ENCODE measurements around the gene CD86. TPM values are rescaled to one million over a fixed set of nuclear protein-coding genes. Genes with fewer than 3 reads are reported as not detected.
A peak's percentile ranks its signal among the peaks of the same experiment; 100 is the strongest.

Gene CD86
- total RNA-seq, 1 donor from 2014 or later: not detected

DNA sequence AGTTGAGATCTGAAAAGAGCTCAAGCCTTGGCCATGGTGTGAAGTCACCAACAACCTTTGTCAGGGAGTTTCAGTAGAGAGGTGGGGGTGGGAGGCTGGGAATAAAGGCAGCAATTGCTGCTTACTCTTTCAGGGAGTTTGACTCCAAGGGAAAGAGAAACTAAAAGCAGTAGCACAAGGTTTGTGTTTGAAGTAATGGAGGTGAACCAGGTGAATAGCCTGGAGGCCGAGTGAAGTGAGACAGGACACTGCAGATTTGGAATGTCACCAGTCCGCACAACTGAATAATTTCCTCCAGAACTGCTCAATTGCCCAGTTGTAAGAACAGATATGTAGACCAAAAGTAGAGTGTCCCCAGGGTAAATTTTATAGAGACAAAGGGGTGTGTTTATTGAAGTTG lies 44.1 kb downstream of the CD86 start:
- TF ChIP-seq, protein P1, sequence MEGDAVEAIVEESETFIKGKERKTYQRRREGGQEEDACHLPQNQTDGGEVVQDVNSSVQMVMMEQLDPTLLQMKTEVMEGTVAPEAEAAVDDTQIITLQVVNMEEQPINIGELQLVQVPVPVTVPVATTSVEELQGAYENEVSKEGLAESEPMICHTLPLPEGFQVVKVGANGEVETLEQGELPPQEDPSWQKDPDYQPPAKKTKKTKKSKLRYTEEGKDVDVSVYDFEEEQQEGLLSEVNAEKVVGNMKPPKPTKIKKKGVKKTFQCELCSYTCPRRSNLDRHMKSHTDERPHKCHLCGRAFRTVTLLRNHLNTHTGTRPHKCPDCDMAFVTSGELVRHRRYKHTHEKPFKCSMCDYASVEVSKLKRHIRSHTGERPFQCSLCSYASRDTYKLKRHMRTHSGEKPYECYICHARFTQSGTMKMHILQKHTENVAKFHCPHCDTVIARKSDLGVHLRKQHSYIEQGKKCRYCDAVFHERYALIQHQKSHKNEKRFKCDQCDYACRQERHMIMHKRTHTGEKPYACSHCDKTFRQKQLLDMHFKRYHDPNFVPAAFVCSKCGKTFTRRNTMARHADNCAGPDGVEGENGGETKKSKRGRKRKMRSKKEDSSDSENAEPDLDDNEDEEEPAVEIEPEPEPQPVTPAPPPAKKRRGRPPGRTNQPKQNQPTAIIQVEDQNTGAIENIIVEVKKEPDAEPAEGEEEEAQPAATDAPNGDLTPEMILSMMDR (conservative IDR thresholded peaks at IDR 0.05; ENCODE audit: low read depth, low read length): no peak
- no peak overlapping the region for H3K4me3 ChIP-seq (ENCODE audit: low read depth, low read length)
- no peak for DNase-seq (ENCODE audit: low read depth)

DNA sequence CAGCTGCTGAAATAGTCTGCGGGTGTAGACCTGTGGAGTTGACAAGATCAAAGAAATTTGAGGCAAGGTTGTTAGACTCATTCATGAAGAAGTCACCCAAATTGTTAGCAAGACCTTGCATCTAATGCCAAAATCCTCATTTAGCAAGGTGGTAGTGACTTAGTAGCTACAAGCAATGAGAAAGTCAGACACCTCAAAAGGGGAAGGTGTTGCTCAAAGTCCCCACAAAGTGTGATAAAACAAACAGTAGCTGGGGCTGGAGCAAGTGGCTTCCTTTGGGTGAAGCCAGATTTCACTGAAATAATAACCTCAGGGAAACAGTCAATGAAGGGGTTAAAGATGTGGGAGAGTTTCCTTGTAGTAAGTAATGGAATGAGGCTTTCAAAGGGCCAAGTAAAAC lies 44.9 kb downstream of the CD86 start:
- no peak for DNase-seq (ENCODE audit: low read depth)
- no peak overlapping the region for H3K4me3 ChIP-seq (ENCODE audit: low read depth, low read length)
- TF ChIP-seq, protein P1 (conservative IDR thresholded peaks at IDR 0.05; ENCODE audit: low read depth, low read length): no peak

DNA sequence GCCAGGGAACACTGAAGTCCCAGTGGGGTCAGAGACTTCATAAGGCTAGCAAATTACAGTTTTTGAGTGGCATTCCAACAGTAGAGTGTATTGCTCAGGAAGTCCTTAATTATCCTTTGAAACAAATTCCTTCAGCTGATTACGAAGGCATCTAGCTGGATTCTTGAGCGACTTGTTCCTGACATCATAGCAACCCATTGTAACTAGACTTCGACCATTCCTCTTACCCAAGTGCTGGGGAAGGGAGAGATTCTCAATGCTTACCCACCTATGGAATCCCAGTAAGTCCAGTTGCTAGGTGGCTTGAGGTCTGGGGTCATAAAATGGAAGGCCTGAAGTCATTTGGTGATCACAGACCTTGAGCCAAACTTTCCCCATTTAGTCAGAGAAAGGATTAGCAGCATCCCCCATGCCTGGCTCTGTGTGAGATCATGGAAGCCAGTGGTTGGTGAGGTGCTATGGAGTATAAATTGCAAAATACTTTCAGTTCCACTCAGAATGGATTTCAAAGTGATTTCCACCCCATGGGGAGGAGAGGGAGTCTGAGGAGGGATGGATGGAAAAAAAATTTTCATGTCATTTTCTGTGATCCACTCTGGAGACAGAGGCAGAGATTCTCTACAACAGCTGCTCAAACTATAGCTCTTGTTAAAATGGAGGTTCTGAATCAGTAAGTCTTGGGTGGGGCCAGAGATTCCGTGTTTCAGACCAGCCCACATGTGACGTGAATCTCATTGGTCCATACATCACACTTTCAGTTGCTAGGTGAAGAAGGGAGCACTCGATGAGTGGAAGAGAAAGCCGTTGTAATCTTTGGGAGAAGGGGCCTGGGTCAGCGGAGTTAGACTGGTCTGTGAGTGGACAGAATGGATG lies 45.7 kb downstream of the CD86 start:
- H3K4me3 ChIP-seq (ENCODE audit: low read depth, low read length): no peak overlapping the region
- no peak for DNase-seq (ENCODE audit: low read depth)
- TF ChIP-seq, protein P1 (conservative IDR thresholded peaks at IDR 0.05; ENCODE audit: low read depth, low read length): no peak

DNA sequence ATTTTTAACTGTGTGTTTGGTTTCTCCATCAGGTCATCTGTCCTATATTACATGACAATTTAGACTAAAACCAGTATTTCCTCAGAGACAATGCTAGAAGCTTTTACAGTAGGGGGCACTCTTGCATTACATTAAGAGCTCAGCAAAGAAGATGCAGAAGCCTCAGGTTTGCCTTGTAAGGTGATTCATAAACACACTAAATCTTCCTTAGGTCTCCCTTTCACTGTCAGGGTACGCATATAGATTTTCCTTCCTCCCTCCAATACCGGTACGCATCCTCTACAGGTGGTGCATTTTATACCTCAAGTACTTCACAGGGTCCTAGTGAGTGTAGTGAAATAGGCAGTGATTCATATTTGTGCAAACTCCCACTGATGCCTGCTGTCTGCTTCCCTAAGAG lies 46.5 kb downstream of the CD86 start:
- peak; percentile 49 for DNase-seq (ENCODE audit: low read depth)
- TF ChIP-seq, protein P1 (conservative IDR thresholded peaks at IDR 0.05; ENCODE audit: low read depth, low read length): peak; percentile 84

DNA sequence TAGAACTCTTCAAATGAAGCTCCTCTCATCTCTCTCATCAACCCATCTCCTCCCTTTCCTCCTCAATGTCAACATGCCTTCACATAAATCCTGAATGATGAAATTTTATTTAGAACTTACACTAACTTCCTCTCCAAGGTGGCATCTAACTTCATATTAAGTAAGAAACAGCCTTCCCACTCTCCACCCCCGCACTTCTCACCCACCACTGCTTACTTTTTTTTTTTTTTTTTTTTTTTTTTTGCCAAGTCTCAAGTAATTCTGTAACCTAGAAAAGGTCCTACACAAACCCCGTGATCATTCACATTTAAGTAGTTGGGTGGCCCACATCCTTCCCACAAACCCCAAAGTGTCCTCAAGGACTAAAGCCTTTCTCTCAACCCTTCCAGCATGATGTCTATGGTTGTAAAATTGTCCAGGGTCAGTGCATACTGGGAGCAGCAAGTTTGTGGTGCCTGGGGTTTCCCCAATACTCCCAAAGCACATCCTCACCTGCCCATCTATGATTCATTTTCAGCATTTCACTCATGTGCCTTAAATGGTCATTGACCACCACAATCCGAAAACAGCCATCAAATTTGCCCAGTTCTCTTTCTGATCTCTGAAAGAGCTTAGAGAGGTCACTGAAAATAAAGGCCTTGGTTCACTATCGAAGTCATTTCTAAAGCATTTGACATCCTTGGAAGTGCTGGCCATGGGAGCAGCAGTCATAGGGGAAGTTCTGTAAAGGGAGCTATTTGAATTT lies 47.2 kb downstream of the CD86 start:
- no peak for DNase-seq (ENCODE audit: low read depth)
- TF ChIP-seq, protein P1 (conservative IDR thresholded peaks at IDR 0.05; ENCODE audit: low read depth, low read length): no peak
- no peak overlapping the region for H3K4me3 ChIP-seq (ENCODE audit: low read depth, low read length)

More for the DNA sequence above, 46.5 kb downstream of the CD86 start:
- H3K4me3 ChIP-seq (ENCODE audit: low read depth, low read length): no peak overlapping the region

DNA sequence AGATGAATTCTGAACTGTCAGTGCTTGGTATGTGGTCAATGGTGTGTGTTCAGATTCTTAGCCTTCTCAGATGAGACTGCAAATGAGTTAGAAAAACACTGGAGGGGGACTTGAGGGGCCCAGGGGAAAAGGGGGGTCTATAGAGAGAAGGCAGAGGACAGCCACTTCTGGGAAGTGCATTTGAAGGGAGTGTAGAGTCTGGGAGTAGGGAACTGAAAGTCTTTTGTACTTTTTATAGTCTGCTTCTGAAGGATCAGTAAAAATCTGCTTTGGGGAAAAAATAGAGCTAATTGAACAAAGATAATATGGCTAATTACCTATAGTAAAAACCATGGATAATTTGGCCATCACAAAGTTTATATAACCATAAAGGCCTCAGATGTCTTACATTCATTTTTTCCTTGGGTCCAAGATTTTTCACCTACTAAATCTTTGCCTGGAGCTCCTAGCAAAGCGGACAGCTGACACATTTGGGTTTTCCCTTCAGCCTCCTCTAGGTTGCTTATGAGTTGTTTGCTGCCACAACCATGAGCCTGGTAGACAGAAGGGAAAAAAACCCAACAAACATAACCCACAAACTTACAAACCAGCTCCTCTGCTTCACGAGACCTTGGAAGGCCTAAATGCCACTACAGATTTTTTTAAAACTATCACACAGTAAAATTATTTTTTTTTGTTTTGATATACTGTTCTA lies 48.8 kb downstream of the CD86 start:
- no peak for DNase-seq (ENCODE audit: low read depth)
- TF ChIP-seq, protein P1 (conservative IDR thresholded peaks at IDR 0.05; ENCODE audit: low read depth, low read length): no peak
- no peak overlapping the region for H3K4me3 ChIP-seq (ENCODE audit: low read depth, low read length)

Data from epithelial cell of proximal tubule (primary cell).